PFSK-1 (cell line): ENCODE data around the gene SYT10. TPM values are rescaled to one million over a fixed set of nuclear protein-coding genes. Genes with fewer than 3 reads are reported as not detected.

Experiments
- FOXP2 ChIP-seq: optimal IDR thresholded peaks from 2 replicates; pipeline ENCODE3; 2011; ENCODE audit warnings: borderline replicate concordance, control low read depth, inconsistent platforms; ENCODE audit not compliant: insufficient read depth; ENCODE audit errors: extremely low read length, extremely low read depth
- POLR2AphosphoS5 ChIP-seq: IDR thresholded peaks from 2 replicates; pipeline ENCODE4 v1.6.1; 2012; ENCODE audit warnings: low read depth, mild to moderate bottlenecking, control low read depth, low read length, moderate library complexity
- SIN3A ChIP-seq: IDR thresholded peaks from 2 replicates; pipeline ENCODE4 v1.6.1; 2012; ENCODE audit warnings: mild to moderate bottlenecking, low read length, moderate library complexity, borderline replicate concordance; ENCODE audit not compliant: insufficient read depth
- TAF1 ChIP-seq: IDR thresholded peaks from 2 replicates; pipeline ENCODE4 v1.6.1; 2012; ENCODE audit warnings: low read length, control low read depth, borderline replicate concordance; ENCODE audit not compliant: insufficient read depth
- polyA plus RNA-seq: library from polyadenylated mRNA; unstranded; fragments of >200 nt; gene quantifications from one replicate; pipeline ENCODE4 v1.2.1, GENCODE V29; 2012; ENCODE audit warnings: low read depth, missing spikeins; ENCODE audit not compliant: insufficient read length
- TF ChIP-seq, protein P1 (sequence below), 2 experiments: IDR thresholded peaks; 2 replicates each; pipeline versions ENCODE4 v1.6.1 to v1.8.0; 2011 to 2012; ENCODE audit warnings: low read depth in 2 of 2, low read length in 2 of 2, control low read depth in 1 of 2, inconsistent platforms in 1 of 2, mild to moderate bottlenecking in 1 of 2, moderate library complexity in 1 of 2; ENCODE audit not compliant: insufficient read depth in 1 of 2

Gene SYT10, protein sequence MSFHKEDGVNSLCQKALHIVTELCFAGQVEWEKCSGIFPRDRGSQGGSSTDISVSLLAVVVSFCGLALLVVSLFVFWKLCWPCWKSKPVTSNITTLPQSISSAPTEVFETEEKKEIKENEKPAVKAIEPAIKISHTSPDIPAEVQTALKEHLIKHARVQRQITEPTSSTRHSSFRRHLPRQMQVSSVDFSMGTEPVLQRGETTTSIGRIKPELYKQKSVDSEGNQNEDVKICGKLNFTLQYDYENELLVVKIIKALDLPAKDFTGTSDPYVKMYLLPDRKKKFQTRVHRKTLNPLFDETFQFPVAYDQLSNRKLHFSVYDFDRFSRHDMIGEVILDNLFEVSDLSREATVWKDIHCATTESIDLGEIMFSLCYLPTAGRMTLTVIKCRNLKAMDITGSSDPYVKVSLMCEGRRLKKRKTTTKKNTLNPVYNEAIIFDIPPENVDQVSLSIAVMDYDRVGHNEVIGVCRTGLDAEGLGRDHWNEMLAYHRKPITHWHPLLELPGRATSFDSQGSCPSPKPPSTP
- polyA plus RNA-seq: not detected

DNA sequence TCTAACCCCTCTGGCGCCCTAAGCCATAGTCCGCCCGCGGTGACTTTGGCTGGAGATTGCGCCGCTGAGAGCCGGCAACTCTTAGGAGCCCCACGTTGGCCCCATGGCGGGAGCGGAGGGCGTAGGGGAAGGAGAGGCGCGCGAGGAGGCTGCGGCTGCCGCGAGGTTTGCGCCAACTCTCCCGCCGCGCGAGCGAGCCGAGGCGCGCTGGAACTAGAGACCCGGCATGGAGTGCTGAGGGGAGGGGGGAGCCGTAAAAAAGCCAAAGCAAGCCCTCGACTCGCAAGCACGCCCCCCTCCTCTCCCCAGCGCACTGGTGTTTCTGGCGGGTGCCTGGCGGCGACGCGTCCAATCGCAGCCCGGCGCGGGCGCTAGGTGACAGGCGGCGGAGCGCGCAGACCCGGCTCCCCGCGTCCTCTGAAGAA is at the start of gene SYT10:
Gene SYT10, minus strand, starts transcription at position 233 of the 425 bp plus-strand sequence. CDS start 297 bp downstream, outside the sequence.
- no peak for TF ChIP-seq FOXP2

DNA sequence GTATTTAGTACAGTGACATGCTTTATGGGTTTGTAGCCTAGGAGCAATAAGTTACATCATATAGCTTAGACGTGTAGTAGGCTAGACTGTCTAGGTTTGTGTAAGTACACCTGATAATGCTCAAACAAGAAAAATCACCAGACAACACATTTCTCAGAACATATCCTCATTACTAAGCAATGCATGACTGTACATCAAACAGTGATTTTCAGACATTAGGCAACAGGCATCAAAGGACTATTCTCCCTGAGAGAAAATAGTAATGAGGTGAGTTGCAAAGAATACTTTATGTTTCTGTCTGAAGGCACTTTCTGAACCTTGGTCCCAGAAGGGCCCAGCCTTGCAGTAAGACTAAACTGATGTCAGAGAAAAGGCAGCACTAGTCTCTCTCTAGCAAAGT is 48.4 kb upstream of the SYT10 start:
- TF ChIP-seq, protein P1, sequence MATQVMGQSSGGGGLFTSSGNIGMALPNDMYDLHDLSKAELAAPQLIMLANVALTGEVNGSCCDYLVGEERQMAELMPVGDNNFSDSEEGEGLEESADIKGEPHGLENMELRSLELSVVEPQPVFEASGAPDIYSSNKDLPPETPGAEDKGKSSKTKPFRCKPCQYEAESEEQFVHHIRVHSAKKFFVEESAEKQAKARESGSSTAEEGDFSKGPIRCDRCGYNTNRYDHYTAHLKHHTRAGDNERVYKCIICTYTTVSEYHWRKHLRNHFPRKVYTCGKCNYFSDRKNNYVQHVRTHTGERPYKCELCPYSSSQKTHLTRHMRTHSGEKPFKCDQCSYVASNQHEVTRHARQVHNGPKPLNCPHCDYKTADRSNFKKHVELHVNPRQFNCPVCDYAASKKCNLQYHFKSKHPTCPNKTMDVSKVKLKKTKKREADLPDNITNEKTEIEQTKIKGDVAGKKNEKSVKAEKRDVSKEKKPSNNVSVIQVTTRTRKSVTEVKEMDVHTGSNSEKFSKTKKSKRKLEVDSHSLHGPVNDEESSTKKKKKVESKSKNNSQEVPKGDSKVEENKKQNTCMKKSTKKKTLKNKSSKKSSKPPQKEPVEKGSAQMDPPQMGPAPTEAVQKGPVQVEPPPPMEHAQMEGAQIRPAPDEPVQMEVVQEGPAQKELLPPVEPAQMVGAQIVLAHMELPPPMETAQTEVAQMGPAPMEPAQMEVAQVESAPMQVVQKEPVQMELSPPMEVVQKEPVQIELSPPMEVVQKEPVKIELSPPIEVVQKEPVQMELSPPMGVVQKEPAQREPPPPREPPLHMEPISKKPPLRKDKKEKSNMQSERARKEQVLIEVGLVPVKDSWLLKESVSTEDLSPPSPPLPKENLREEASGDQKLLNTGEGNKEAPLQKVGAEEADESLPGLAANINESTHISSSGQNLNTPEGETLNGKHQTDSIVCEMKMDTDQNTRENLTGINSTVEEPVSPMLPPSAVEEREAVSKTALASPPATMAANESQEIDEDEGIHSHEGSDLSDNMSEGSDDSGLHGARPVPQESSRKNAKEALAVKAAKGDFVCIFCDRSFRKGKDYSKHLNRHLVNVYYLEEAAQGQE (IDR thresholded peaks at IDR 0.05; ENCODE audit: insufficient read depth in 1 of 2, low read depth in 2 of 2, low read length in 2 of 2): no peak
- no peak for TF ChIP-seq POLR2AphosphoS5
- no peak for TF ChIP-seq FOXP2
- TF ChIP-seq TAF1: no peak
- no peak for TF ChIP-seq SIN3A

DNA sequence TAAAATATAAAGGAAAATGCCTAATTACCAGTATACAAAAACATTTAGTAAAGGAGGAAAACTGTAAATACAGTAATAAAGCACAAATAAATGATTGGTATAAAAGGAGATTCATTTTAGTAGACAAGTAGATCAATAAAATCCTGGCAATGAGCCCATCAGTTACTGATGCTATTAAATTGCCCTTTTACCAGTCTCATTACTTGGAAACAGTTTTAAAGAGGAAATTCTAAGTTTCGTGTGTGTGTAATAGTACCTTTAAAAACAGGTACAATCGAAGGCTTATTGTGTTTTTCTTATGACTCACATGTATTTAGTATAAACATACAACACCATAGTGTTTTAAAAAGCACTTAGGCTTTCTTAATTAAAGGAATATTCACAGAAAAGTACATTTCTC is 46.4 kb upstream of the SYT10 start:
- TF ChIP-seq SIN3A: no peak
- no peak for TF ChIP-seq FOXP2

DNA sequence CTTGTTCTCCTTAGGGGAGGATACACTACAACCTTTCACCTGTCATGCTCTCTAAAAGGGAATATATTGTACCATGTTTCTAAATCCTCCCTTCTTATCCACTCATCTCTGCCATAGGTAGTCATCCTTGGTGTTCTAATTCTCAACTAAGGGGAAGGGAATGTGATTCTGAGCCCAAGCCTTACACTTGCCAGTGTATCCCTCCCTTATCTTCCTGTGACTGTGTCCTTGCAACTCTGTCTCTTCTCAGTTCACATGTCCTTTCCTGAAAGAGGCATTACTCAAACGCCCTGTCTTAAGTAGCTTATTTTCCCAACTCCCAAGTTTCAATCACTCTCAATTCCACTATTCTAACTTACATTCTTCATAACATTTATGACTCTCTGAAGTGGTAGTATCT is 44.5 kb upstream of the SYT10 start:
- TF ChIP-seq FOXP2 (no peak), TAF1 (no peak), POLR2AphosphoS5 (no peak), SIN3A (no peak)
- TF ChIP-seq, protein P1 (IDR thresholded peaks at IDR 0.05; ENCODE audit: insufficient read depth in 1 of 2, low read depth in 2 of 2, low read length in 2 of 2): no peak

DNA sequence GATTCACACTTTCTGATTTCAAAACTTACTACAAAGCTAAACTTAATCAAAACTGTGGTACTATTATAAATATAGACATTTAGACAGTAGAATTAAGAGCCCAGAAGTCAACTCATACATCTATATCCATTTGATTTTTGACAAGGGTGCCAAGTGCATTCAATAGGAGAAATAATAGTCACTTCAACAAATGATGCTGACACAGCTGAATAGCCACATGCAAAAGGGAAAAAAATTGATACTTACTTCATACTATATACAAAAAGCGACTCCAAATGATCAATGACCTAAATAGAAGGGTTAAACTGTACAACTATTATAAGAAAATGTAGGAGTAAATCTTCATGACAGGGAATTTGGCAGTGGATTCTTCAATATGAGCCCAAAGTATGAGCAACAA is 40.7 kb upstream of the SYT10 start:
- TF ChIP-seq SIN3A (no peak), TAF1 (no peak), POLR2AphosphoS5 (no peak), FOXP2 (no peak)
- TF ChIP-seq, protein P1 (IDR thresholded peaks at IDR 0.05; ENCODE audit: insufficient read depth in 1 of 2, low read depth in 2 of 2, low read length in 2 of 2): no peak

DNA sequence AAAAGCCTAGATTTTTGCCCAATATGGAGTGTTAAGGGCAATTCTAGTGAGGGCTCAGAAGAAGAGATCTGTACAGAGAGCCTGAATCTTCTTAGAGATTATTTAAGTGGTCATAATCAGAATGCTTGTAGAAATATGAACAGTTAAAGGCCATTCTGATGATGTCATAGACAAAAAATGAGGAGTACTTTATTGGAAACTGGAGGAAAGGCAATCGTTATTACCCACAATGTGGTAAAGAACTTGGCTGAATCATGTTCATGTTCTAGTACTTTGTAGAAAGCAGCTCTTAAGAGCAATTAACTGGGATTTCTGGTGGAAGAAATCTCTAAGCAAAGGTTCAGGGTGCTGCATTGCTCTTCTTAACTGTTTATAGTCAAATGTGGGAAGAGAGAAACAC is 36.4 kb upstream of the SYT10 start:
- TF ChIP-seq POLR2AphosphoS5 (no peak), FOXP2 (no peak), TAF1 (no peak), SIN3A (no peak)
- TF ChIP-seq, protein P1 (IDR thresholded peaks at IDR 0.05; ENCODE audit: insufficient read depth in 1 of 2, low read depth in 2 of 2, low read length in 2 of 2): no peak
